Measurements from ENCODE around the gene BRIP1.
"Not testable (repeated sequence)": the region's sequence is repeated elsewhere in the genome, so short reads cannot be mapped to it uniquely, and the experiment has no call there.

BRIP1 gene

GRCh38 chr17:61799812-61800484 lies 63.4 kb downstream of the BRIP1 start:
- no peak for DNase-seq (ENCODE audit: low read depth)

DNA sequence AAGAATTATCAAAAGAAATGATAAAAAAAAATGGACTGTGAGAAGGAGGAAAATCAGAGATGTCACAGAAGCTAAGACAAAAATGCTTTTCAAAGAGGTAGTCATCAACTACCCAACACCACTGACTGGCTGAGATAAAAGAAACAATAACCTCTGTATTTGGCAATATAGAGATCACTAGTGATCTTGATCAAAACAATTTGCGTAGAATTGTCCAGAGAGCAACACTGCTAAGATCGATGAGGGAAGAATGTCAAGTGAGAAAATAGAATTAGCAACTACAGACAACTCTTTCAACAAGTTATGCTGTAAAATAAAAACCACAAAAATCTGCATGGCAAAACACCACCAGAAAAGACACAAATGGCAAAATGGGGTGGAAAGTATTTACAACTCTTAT lies 66.0 kb downstream of the BRIP1 start:
- DNase-seq (ENCODE audit: low read depth): no peak

- no peak for DNase-seq (ENCODE audit: low read depth)
Observed at GRCh38 chr17:61795546-61795945, 67.8 kb downstream of the BRIP1 start.

DNA sequence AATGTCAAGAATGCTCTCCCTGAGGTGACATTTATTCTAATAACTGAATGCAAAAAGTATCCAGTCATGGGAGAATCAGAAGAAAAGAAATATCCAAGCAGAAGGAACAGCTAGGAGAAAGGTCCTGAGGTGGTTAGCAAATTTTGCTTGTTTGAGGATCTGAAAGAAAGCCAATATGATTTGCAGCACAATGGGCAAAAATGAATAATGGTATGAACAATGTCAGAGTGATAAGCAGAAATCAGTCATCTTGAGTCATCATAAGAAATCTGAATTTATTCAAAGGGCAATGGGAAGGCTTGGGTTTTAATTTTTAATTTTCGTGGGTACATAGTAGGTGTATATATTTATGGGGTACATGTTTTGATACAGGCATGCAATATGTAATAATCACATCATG lies 68.5 kb downstream of the BRIP1 start:
- no peak for DNase-seq (ENCODE audit: low read depth)

- DNase-seq (ENCODE audit: low read depth): no peak
Observed at GRCh38 chr17:61794242-61794641, 69.1 kb downstream of the BRIP1 start.

DNA sequence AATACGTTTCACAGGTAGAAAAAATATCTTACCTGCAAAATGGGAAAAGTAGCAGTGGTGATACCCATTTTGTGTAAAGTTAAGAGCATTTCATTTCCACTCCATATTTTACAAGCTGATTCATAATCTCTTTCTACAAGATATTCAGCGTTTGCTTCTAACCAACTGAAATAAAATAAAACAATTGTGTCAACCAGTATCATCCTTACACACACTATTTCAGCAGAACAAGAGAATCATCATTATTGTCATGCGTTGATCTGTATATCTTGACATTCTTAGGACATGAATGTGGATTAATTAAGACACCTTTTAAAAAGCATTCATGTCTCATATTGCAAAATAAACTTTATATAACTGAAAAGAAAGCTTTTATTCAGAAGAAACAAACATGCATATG lies 69.8 kb downstream of the BRIP1 start:
- no peak for DNase-seq (ENCODE audit: low read depth)

GRCh38 chr17:61789872-61790271 lies 73.5 kb downstream of the BRIP1 start:
- DNase-seq (ENCODE audit: low read depth): no peak

GRCh38 chr17:61786088-61786487 lies 77.2 kb downstream of the BRIP1 start:
- no peak for DNase-seq (ENCODE audit: low read depth)

- no peak for DNase-seq (ENCODE audit: low read depth)
Observed at GRCh38 chr17:61784510-61784909, 78.8 kb downstream of the BRIP1 start.

GRCh38 chr17:61783556-61784304 lies 79.6 kb downstream of the BRIP1 start:
- DNase-seq (ENCODE audit: low read depth): no peak

- DNase-seq (ENCODE audit: low read depth): no peak
Observed at GRCh38 chr17:61783120-61783519, 80.2 kb downstream of the BRIP1 start.

DNA sequence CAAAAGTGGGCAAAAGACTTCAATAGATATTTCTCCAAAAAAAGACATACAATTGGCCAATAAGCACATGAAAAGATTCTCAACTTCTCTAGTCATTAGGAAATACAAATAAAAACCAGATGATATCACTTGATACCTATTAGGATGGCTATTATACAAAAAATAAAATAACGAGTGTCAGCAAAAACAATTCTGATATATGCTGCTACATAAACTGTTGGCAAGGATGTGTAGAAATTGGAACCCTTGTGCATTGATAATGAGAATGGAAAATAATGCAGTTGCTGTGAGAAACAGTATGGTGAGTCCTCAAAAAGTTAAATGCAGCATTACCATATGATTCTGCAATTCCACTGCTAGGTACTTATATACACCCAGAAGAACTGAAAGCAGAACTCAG lies 80.6 kb downstream of the BRIP1 start:
- DNase-seq (ENCODE audit: low read depth): no peak

DNA sequence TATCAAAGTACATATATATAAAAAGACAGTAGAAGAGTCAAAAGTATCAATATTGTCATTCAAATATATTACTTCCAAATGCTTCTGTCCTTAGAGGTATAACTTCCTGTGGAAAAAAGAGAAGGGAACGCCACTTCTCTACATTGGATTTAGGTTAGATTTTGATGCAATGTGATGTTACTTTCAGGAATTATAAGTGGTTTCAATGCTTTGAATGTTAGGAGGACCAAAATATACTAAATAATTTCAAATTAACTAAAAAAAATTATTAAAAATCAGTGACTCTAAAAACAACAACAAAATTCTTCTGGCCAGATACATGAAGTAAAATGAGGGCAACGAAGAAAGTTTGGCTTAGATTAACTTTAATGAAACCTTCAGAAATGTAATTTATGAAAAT lies 88.0 kb downstream of the BRIP1 start:
- no peak for DNase-seq (ENCODE audit: low read depth)

DNA sequence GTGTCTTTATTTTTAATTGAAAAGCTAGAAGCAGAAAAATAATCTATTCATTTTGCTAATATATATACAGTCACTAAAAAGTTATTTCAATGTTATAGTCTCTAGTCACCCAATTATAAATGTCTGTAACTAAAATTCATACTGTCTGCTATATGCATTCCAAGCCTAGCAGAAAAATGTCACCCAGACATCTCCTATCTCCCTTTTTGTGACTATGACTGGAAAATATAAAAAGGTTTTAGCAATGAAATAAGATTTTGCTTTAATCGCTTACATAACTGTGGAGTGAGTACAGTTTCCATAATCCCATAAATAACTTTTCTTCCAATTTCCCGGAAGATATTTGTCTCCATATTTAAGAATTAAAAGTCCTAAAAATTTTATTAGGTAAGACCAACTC lies 88.6 kb downstream of the BRIP1 start:
- no peak for DNase-seq (ENCODE audit: low read depth)

DNA sequence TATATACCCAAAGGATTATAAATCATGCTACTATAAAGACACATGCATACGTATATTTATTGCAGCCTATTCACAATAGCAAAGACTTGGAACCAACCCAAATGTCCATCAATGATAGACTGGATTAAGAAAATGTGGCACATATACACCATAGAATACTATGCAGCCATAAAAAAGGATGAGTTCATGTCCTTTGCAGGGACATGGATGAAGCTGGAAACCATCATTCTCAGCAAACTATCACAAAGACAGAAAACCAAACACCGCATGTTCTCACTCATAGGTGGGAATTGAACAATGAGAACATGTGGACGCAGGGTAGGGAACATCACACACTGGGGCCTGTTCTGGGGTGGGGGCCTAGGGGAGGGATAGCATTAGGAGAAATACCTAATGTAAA lies 89.2 kb downstream of the BRIP1 start:
- not testable (repeated sequence) for DNase-seq (ENCODE audit: low read depth)

- DNase-seq (ENCODE audit: low read depth): no peak
Observed at GRCh38 chr17:61770752-61771533, 92.4 kb downstream of the BRIP1 start.

GRCh38 chr17:61770043-61770442 lies 93.3 kb downstream of the BRIP1 start:
- no peak for DNase-seq (ENCODE audit: low read depth)

- DNase-seq (ENCODE audit: low read depth): no peak
Observed at GRCh38 chr17:61768405-61768804, 94.9 kb downstream of the BRIP1 start.

DNA sequence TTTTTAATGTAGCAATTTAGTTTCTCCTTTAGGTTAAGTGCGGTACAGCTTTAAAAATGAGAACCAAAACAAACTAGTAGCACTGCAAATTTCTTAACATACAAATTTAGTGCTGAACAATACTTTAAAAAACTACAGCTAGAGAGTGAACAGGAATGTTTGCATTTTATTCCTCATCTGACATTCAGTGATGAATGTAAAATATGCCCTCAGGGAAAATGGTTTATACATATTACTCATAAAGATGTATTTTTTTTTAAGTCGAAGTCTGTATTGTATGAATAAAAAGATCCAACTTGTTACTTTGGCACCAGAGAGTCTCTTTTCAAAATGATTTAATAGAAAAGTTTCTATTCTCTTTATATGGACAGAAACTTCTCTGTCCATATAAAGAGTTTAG lies 96.8 kb downstream of the BRIP1 start:
- DNase-seq (ENCODE audit: low read depth): no peak

- DNase-seq (ENCODE audit: low read depth): no peak
Observed at GRCh38 chr17:61764846-61765245, 98.5 kb downstream of the BRIP1 start.

- DNase-seq (ENCODE audit: low read depth): no peak
Observed at GRCh38 chr17:61761827-61762226, 101.5 kb downstream of the BRIP1 start.

DNA sequence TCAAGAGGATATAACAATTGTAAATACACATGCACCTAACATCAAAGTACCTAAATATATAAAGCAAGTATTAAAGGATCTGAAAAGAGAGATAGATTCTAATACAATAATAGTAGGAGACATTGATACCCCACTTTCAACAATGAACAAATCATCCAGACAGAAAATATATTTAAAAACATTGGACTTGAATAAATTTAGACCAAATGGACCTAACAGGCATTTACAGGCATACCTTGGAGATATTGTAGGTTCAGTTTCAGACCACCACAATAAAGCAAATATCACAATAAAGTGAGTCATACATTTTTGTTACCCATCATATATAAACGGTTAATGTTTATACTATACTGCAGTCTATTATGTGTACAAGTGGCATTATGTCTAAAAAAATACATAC lies 104.0 kb downstream of the BRIP1 start:
- DNase-seq (ENCODE audit: low read depth): no peak

DNA sequence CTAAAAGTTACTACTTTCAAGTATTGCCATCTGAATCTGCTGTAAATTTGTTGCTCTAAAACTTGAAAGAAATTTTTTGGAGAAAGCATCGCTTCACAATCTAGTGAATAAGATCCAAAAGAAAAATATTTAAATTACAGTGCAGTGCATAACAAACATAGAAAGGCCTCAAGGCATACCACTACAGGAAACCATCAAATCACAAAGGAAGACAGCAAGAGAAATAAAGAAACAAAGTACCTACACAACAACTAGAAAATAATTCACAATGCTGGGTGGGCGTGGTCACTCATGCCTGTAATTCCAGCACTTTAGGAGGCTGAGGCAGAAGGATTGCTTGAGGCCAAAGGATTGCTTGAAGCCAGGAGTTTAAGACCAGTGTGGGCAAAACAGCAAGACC lies 104.9 kb downstream of the BRIP1 start:
- DNase-seq (ENCODE audit: low read depth): no peak
